ENCODE results near the gene GADD45G.

Gene GADD45G

DNA sequence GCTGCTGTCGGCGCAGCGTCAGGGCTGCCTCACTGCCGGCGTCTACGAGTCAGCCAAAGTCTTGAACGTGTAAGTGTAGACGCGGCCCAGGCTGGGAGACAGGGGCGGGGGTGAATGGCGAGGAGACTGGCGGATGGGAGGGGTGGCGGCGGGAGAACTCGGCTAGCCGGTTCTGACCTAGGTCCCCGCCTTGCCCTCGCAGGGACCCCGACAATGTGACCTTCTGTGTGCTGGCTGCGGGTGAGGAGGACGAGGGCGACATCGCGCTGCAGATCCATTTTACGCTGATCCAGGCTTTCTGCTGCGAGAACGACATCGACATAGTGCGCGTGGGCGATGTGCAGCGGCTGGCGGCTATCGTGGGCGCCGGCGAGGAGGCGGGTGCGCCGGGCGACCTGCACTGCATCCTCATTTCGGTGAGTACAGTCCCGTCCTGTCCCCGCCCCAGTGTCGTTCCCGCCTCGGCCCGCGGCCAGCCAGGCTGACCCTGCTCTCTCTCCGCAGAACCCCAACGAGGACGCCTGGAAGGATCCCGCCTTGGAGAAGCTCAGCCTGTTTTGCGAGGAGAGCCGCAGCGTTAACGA is 745 bp downstream of the GADD45G start:
- no peaks in the 10 kb centered on the region for H3K27me3 ChIP-seq (ENCODE audit: control insufficient read depth, insufficient read depth, low read length)
- peaks cover 21% of the 10 kb centered on the region for H3K4me1 ChIP-seq (ENCODE audit: control insufficient read depth, insufficient read depth, low read length)
- H3K36me3 ChIP-seq (ENCODE audit: control insufficient read depth, insufficient read depth, low read length), result no peaks in the 10 kb centered on the region
- H3K4me3 ChIP-seq (ENCODE audit: low read length), result peak overlapping the region; percentile 73
- H3K9ac ChIP-seq (ENCODE audit: low read length), result peak overlapping the region; percentile 80
- H3K9me3 ChIP-seq (ENCODE audit: control insufficient read depth, low read length), result no peaks in the 10 kb centered on the region

DNA sequence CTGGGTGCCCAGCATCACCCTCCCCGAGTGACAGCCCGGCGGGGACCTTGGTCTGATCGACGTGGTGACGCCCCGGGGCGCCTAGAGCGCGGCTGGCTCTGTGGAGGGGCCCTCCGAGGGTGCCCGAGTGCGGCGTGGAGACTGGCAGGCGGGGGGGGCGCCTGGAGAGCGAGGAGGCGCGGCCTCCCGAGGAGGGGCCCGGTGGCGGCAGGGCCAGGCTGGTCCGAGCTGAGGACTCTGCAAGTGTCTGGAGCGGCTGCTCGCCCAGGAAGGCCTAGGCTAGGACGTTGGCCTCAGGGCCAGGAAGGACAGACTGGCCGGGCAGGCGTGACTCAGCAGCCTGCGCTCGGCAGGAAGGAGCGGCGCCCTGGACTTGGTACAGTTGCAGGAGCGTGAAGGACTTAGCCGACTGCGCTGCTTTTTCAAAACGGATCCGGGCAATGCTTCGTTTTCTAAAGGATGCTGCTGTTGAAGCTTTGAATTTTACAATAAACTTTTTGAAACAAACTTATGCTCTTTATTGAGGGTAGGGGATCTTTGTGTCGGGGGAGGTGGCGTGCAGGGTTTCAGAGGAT is 1.3 kb downstream of the GADD45G start:
- H3K4me1 ChIP-seq (ENCODE audit: control insufficient read depth, insufficient read depth, low read length), result peaks cover 21% of the 10 kb centered on the region
- H3K9me3 ChIP-seq (ENCODE audit: control insufficient read depth, low read length), result no peaks in the 10 kb centered on the region
- peak overlapping the region; percentile 80 for H3K9ac ChIP-seq (ENCODE audit: low read length)
- H3K4me3 ChIP-seq (ENCODE audit: low read length), result peak overlapping the region; percentile 73
- H3K27me3 ChIP-seq (ENCODE audit: control insufficient read depth, insufficient read depth, low read length), result no peaks in the 10 kb centered on the region
- H3K36me3 ChIP-seq (ENCODE audit: control insufficient read depth, insufficient read depth, low read length), result no peaks in the 10 kb centered on the region

DNA sequence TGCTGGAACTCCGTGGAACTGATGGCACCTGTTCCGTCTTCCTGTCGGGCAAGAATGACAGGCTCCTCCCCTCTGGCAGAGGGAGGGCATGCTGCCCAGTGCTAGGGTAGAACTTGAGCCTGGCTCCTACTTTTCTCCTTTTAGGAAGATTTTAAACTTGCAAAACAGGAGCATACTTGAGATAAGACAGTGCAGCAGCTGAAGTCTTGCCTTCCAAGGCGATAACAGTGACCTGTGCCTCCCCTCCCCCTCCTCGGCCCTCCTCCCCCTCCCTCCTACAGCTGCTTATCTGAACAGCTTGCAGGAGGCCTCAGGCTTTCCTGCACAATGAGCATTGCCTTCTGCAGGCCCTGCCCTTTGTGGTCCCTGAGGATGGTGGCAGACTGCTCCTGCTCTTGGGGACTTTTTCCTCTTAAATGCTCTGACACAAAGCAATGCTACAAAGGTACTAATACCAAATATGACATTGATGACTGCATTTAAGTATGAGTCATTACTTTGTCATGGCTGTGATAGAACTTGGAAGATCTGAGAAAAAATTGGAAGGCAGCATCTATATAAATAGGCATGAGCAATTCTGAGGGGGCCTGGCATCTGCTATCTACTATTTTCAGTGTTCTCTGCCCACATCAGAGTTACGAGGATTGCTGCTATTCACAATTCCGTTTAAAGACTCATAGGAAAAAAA is 2.0 kb downstream of the GADD45G start:
- H3K27me3 ChIP-seq (ENCODE audit: control insufficient read depth, insufficient read depth, low read length), result no peaks in the 10 kb centered on the region
- peak overlapping the region; percentile 73 for H3K4me3 ChIP-seq (ENCODE audit: low read length)
- H3K9ac ChIP-seq (ENCODE audit: low read length), result peak overlapping the region; percentile 80
- peaks cover 21% of the 10 kb centered on the region for H3K4me1 ChIP-seq (ENCODE audit: control insufficient read depth, insufficient read depth, low read length)
- no peaks in the 10 kb centered on the region for H3K9me3 ChIP-seq (ENCODE audit: control insufficient read depth, low read length)
- H3K36me3 ChIP-seq (ENCODE audit: control insufficient read depth, insufficient read depth, low read length), result no peaks in the 10 kb centered on the region

DNA sequence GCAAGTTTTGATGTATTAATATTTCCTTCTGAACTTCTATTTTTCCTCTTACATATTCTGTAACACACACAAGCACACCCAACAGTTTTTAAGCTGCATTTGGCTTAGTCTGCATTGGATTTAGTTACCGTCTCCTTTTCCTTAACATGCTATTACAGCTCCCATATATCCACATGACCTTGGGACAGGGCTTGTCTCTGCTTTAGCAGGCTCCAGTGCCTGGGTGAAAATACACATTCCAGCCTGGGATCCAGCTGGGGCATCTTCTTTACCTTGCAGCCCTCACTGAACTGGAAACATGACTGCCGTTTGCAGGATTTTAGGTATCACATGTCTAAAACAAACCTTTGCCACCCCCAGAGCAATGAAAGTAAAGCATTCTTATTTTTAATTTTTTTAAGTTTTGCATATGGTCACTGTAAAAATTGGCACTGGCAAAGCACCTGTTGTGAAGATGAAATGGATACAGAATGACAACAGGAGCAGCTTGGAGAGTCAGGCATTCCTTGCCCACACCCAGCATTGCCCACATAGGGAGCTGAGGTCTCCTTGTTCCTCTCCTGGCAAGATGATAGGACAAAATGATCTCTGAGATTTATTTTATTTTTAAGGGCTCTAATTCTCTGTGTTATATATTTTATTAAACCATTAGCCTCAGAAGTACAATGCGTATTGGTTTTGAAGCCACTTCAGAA is 4.0 kb downstream of the GADD45G start:
- Histone ChIP-seq H3K9ac (ENCODE audit: low read length) (no peak overlapping the region), H3K4me1 (ENCODE audit: control insufficient read depth, insufficient read depth, low read length) (peaks cover 14% of the 10 kb centered on the region), H3K36me3 (ENCODE audit: control insufficient read depth, insufficient read depth, low read length) (no peaks in the 10 kb centered on the region), H3K9me3 (ENCODE audit: control insufficient read depth, low read length) (no peaks in the 10 kb centered on the region), H3K4me3 (ENCODE audit: low read length) (no peak overlapping the region), H3K27me3 (ENCODE audit: control insufficient read depth, insufficient read depth, low read length) (no peaks in the 10 kb centered on the region)

DNA sequence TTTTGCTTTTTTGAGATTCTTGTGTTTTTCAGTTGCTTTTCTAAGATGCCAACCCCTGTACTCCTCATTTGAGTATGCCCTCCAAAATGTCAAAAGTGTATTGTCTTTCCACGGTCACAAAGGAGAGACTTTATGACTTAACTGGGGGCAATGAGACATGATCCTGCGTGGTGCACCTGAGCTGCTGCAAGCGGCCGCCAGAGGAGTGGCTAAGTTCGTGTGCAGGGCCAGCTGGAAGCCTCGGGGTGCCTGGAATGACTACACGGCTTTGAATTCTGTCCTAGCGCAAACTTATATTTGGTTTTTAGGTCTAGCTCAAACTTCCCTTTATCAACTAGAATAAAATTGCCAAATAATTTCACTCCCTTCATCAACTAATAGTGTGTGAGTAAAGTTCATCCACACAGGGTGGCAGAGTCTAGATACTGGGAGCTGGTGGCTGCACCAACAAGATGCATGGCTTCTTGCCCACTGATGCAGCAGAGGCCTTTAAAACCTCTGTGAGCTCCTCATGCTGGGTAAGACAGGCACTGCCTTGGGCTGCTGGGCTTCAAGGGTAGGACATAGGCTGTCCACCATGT is 4.7 kb downstream of the GADD45G start:
- H3K36me3 ChIP-seq (ENCODE audit: control insufficient read depth, insufficient read depth, low read length), result no peaks in the 10 kb centered on the region
- no peak overlapping the region for H3K4me3 ChIP-seq (ENCODE audit: low read length)
- no peak overlapping the region for H3K9ac ChIP-seq (ENCODE audit: low read length)
- no peaks in the 10 kb centered on the region for H3K9me3 ChIP-seq (ENCODE audit: control insufficient read depth, low read length)
- H3K27me3 ChIP-seq (ENCODE audit: control insufficient read depth, insufficient read depth, low read length), result no peaks in the 10 kb centered on the region
- H3K4me1 ChIP-seq (ENCODE audit: control insufficient read depth, insufficient read depth, low read length), result peaks cover 14% of the 10 kb centered on the region

DNA sequence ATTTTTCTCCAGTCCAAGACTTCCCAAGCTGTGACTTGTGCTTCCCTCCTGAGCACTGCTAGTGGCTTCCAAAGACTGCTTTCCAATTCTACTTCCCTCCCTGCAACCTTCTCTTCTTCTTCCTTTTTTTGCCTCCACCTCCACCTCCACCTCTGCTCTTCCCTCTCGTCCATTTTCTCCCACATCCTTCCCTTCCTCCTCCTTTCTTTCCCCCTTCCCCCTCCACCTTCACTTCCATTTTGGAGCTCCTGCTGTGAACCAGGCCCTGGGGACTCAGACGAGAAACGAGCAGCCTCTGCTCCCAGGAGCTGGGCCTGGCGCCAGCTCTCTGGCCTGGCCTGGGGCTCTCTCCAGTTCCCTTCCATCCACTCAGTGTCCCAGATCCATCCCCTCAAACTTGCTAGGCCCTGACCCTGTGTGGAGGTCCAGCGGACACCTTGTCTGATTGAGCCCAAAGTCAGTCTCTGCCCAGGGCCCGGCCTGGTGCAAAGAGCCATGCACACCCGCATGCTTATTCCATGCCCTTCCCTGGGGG is 5.6 kb downstream of the GADD45G start:
- peaks cover 14% of the 10 kb centered on the region for H3K4me1 ChIP-seq (ENCODE audit: control insufficient read depth, insufficient read depth, low read length)
- no peaks in the 10 kb centered on the region for H3K9me3 ChIP-seq (ENCODE audit: control insufficient read depth, low read length)
- no peaks in the 10 kb centered on the region for H3K36me3 ChIP-seq (ENCODE audit: control insufficient read depth, insufficient read depth, low read length)
- H3K27me3 ChIP-seq (ENCODE audit: control insufficient read depth, insufficient read depth, low read length), result no peaks in the 10 kb centered on the region
- H3K9ac ChIP-seq (ENCODE audit: low read length), result no peak overlapping the region
- H3K4me3 ChIP-seq (ENCODE audit: low read length), result no peak overlapping the region

DNA sequence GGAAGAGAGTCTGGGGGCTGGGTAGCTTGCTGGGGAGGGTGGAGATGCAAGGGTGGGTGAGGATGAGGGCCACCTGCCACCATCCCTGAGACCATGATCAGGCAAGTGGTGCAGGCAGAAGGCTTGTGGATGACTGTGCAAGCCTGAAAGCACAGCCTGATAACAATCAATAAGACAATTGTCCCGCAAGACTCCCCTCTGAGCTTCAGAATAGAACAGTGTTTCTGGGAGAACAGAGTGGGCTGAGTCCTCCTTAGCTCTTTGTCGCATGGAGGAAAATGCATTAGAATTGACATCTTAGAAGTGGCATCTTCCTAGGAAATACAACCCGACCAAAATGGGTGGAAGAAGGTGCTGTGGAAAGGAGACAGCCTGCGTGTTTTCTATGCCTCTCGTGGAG is 6.6 kb downstream of the GADD45G start:
- Histone ChIP-seq H3K9ac (ENCODE audit: low read length) (no peak overlapping the region), H3K9me3 (ENCODE audit: control insufficient read depth, low read length) (no peaks in the 10 kb centered on the region), H3K27me3 (ENCODE audit: control insufficient read depth, insufficient read depth, low read length) (no peaks in the 10 kb centered on the region), H3K4me3 (ENCODE audit: low read length) (no peak overlapping the region), H3K36me3 (ENCODE audit: control insufficient read depth, insufficient read depth, low read length) (no peaks in the 10 kb centered on the region), H3K4me1 (ENCODE audit: control insufficient read depth, insufficient read depth, low read length) (peaks cover 13% of the 10 kb centered on the region)

DNA sequence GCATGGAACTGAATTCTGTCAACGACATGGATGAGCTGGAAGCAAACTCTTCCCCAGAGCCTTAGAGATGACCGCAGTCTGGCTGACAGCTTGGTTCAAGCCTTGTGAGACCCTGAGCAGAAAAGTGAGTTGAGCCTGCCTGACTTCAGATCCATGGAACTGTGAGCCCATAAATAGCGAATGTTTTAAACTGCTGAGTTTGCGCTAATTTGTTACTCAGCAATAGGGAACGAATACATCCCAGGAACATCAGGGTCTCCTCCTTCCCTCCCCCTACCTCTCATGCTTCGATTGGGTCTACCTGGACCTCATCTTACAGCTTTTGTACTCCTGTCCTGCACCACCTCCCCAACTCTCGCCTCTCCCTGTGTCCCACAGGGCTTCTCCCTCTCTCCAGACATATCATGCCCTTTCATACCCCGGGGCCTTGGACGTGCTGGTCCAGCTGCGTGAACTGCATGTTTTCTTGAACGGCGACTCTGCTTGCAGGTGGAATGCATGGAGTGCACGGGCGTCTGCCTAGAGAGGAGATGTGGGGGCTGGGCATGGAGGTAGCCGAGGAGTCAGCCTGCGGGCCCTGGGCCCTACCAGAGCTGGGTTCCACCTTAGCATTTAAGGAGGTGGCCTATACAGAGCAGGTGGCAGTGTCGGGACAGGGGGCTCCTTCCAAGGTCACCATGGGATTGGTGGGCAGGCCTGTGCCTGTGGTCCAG is 7.9 kb downstream of the GADD45G start:
- Histone ChIP-seq H3K9me3 (ENCODE audit: control insufficient read depth, low read length) (no peaks in the 10 kb centered on the region), H3K36me3 (ENCODE audit: control insufficient read depth, insufficient read depth, low read length) (no peaks in the 10 kb centered on the region), H3K27me3 (ENCODE audit: control insufficient read depth, insufficient read depth, low read length) (no peaks in the 10 kb centered on the region), H3K9ac (ENCODE audit: low read length) (no peak overlapping the region), H3K4me3 (ENCODE audit: low read length) (no peak overlapping the region), H3K4me1 (ENCODE audit: control insufficient read depth, insufficient read depth, low read length) (peaks cover under 1% of the 10 kb centered on the region)

DNA sequence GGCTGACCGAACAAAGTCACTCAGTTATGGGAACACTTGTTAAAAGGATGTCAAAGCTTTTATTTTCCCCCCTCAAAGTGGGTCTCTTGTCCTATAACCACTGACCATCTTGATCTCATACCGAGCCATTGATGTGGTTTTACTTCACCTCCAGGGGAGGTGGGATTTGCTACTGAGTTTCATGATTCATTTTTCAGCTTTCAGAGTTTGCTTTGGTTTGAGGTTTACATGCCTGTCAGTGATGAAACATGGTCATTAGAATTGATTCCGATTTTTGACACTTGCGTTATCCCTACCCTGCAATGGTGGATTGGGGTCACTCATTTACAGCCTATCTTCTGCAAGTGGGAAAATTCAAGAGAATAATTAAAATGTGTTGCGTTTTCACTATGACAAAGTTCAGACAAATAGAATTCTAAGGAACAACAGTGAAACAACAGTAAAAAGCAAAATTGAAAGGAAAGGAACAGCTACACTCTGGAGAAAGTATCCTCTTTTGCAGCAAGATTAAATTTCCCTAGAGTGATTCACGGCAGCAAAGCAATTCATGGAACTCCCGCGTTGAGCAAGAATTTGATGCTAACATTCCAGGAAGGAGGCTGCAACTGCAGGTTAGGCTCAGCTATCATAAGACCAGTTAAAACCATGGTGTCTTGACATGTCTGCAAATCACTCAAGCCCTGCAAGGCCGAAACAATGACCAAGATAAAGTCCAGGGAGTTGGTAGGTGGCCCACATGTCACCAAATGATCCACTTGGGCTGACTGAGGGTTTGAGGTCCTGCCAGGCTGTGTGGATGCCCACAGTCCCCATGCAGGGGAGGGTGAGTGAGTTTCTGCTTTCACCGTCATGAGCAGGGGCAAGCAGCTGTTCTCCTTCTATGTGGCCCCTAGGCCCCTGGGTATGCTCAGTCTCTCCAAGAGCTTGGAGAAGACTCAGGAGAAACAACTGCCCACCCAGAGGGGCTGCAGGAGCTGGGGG is 9.4 kb downstream of the GADD45G start:
- no peaks in the 10 kb centered on the region for H3K36me3 ChIP-seq (ENCODE audit: control insufficient read depth, insufficient read depth, low read length)

DNA sequence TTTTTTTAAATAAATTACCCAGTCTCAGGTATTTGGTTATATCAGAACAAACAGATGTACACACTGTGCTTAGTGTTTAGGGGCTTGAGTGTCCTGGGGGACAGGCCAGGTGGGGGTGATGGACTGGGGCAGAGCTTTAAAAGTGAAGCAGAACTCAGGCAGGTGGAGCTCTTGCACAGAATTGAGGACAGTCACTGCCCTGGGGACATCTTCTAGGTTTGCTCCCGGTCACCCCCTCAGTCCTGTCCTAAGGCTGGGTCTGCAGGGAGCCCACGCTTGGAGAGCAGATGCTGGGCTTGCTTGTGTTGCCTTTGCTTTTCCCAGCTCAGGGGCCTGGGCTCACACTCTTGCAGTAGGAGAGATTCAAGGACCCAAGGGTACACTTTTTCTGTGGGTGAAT is 10.8 kb downstream of the GADD45G start:
- Histone ChIP-seq H3K9me3 (ENCODE audit: control insufficient read depth, low read length) (no peaks in the 10 kb centered on the region), H3K4me1 (ENCODE audit: control insufficient read depth, insufficient read depth, low read length) (no peaks in the 10 kb centered on the region), H3K27me3 (ENCODE audit: control insufficient read depth, insufficient read depth, low read length) (no peaks in the 10 kb centered on the region), H3K36me3 (ENCODE audit: control insufficient read depth, insufficient read depth, low read length) (no peaks in the 10 kb centered on the region), H3K9ac (ENCODE audit: low read length) (no peak overlapping the region), H3K4me3 (ENCODE audit: low read length) (no peak overlapping the region)

More for the DNA sequence above, 9.4 kb downstream of the GADD45G start:
- Histone ChIP-seq H3K9me3 (ENCODE audit: control insufficient read depth, low read length) (no peaks in the 10 kb centered on the region), H3K27me3 (ENCODE audit: control insufficient read depth, insufficient read depth, low read length) (no peaks in the 10 kb centered on the region), H3K9ac (ENCODE audit: low read length) (no peak overlapping the region), H3K4me3 (ENCODE audit: low read length) (no peak overlapping the region), H3K4me1 (ENCODE audit: control insufficient read depth, insufficient read depth, low read length) (no peaks in the 10 kb centered on the region)

Measured in mucosa of stomach (tissue), 1 donor.